Stomach (tissue), 9 donors: ENCODE data around the gene CPSF7. TPM values are rescaled to one million over a fixed set of nuclear protein-coding genes. Genes with fewer than 3 reads are reported as not detected.
A peak's percentile ranks its signal among the peaks of the same experiment; 100 is the strongest.

Source experiments
- DNase-seq, 2 donors: peaks; one replicate each; pipeline versions ENCODE4 v3.0.0 to v3.0.0-alpha.2; 2013 to 2019
- H3K27ac ChIP-seq, 5 donors: fragments of 200-600 bp in 4 of 5; sonication (generic) in 4 of 5; one replicate each; pipeline ENCODE4 v1.5.1; 2013 to 2019; ENCODE audit warnings: mild to moderate bottlenecking in 1 of 5, moderate library complexity in 1 of 5
- H3K27me3 ChIP-seq, 3 donors: fragments of 200-600 bp; sonication (generic); one replicate each; pipeline ENCODE4 v1.5.1; 2017 to 2019; ENCODE audit warnings: mixed run types in 1 of 3
- H3K36me3 ChIP-seq, 4 donors: fragments of 200-600 bp; sonication (generic); 1 replicate in 3 of 4; 2 replicates in 1 of 4; pipeline ENCODE4 v1.5.1; 2016 to 2019
- H3K4me1 ChIP-seq, 4 donors: fragments of 200-600 bp; sonication (generic); one replicate each; pipeline ENCODE4 v1.5.1; 2016 to 2019
- H3K4me3 ChIP-seq, 4 donors: fragments of 200-600 bp; sonication (generic) in 3 of 4; one replicate each; pipeline ENCODE4 v1.5.1; 2016 to 2019; ENCODE audit warnings: mild to moderate bottlenecking in 1 of 4
- H3K9me3 ChIP-seq, 4 donors: fragments of 200-600 bp; sonication (generic); one replicate each; pipeline ENCODE4 v1.5.1; 2016 to 2019
- CTCF ChIP-seq, 7 experiments: fragments of 450-650 bp in 4 of 7; fragments of 200-600 bp in 3 of 7; sonication (generic) in 3 of 7; IDR thresholded peaks; one replicate each; pipeline ENCODE4 v1.5.1; 2016 to 2019; ENCODE audit warnings: antibody characterized with exemption in 7 of 7, control low read depth in 2 of 7, mild to moderate bottlenecking in 1 of 7
- EP300 ChIP-seq: sonication (generic); formaldehyde crosslinking; IDR thresholded peaks from one replicate; pipeline ENCODE4 v1.6.1; 2017; ENCODE audit warnings: antibody characterized with exemption
- POLR2A ChIP-seq, 4 donors: fragments of 450-650 bp; IDR thresholded peaks; one replicate each; pipeline ENCODE4 v1.6.1; 2016; ENCODE audit warnings: antibody characterized with exemption in 4 of 4, control low read depth in 2 of 4, mild to moderate bottlenecking in 1 of 4, moderate library complexity in 1 of 4
- POLR2AphosphoS5 ChIP-seq, 3 donors: sonication (generic); formaldehyde crosslinking; IDR thresholded peaks; one replicate each; pipeline ENCODE4 v1.6.1; 2016; ENCODE audit warnings: antibody characterized with exemption in 3 of 3
- WGBS, 5 donors: extraction: QIAGEN DNeasy Blood & Tissue Kit in 3 of 5; methylation state at CpG; one replicate each; pipeline versions ENCODE4 v1.1.5 to v1.1.7; 2013 to 2018; 5-methylcytosine and 5-hydroxymethylcytosine counted together
- intact Hi-C: fragments of 100-400 bp; cut with DNase I; formaldehyde crosslinking; loops from one replicate; pipeline ENCODE4 v1.15.1; 2023; ENCODE audit warnings: low total_unique reads
- polyA plus RNA-seq, 3 donors: library from polyadenylated mRNA; stranded (reverse); fragments of 200-250 nt; gene quantifications; one replicate each; pipeline ENCODE4 v1.2.3, GENCODE V29; 2013
- total RNA-seq, 5 donors: library from RNA; depleted of rRNA; stranded (reverse); fragments of >200 nt; gene quantifications; one replicate each; pipeline versions ENCODE4 v1.1.0 to v1.2.3, GENCODE V29; 2014 to 2016
- donor health status: healthy with polysubstance abuse.
- donor health status: Bipolar disorder and iron deficiency.
- donor health status: healthy.

The CPSF7 gene
- total and polyA plus RNA-seq, 8 donors, result 21.7 to 249 (median 34.9) TPM

DNA sequence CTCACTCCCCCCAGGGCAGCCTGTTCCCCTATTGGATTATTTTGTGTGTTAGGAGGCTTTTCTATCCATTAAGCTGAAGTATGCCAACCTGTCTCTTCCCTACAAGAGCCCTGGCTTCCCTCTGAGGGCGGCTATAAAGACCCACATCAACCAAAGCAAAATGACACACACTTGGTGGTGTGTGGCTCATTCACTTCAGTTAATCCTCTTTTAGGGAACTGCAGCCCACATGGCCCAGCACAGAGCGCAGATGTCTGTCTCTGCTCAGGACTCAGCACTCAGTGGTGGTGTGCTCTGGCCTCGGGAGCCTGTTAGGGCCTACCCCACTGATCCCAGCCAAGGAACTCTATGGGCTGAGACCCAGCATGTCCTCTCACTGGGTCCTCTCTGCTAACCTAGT is 46.6 kb upstream of the CPSF7 start:
- no peak for TF ChIP-seq POLR2A (IDR thresholded peaks at IDR 0.05)
- TF ChIP-seq EP300, result no peak
- TF ChIP-seq POLR2AphosphoS5 (IDR thresholded peaks at IDR 0.05), result no peak
- TF ChIP-seq CTCF (IDR thresholded peaks at IDR 0.05), result no peak
- Histone ChIP-seq H3K27me3 (peaks cover 0 to 24% (median 8%) of the 10 kb centered on the region in 3 donors), H3K36me3 (peaks cover 0 to 11% (median 4%) of the 10 kb centered on the region in 4 donors), H3K9me3 (no peaks in the 10 kb centered on the region), H3K4me3 (no peak overlapping the region), H3K4me1 (peaks cover 9 to 35% (median 20%) of the 10 kb centered on the region in 4 donors), H3K27ac (peak overlapping the region in 3 of 5 donors; percentile 25 to 73 (median 27))
- intact Hi-C loops, result loop anchor here (5.0 kb wide), 2 partner anchors 41 to 161 kb away; no protein-coding TSS in a partner anchor
- no peak for DNase-seq
- WGBS, 5 donors, result 82 to 96% (median 92%) methylated on average over 3 of the region's 3 CpGs

DNA sequence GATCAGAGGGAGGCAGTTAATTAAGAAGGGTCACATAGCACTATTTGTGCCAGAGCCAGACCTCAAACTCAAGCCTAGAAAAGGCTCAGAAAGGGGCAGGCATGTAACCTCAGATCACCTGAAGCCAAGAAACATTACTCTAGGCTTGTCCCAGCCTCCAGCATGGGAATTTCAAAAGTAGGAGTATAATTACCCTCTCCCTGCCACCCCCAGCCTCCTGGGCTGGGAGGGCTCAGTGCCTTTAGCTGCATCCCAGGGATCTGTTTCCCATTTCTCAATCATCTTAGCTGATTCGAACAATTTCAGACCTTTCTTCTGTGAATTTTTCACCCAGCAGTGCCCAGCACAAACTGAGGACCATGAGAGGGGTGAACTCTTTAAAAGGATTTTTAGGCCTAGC is 45.7 kb upstream of the CPSF7 start:
- Histone ChIP-seq H3K36me3 (peaks cover 3 to 19% (median 12%) of the 10 kb centered on the region in 4 donors), H3K27me3 (peaks cover 0 to 17% (median 3%) of the 10 kb centered on the region in 3 donors), H3K9me3 (no peaks in the 10 kb centered on the region), H3K4me1 (peaks cover 9 to 30% (median 15%) of the 10 kb centered on the region in 4 donors), H3K27ac (peak overlapping the region in 2 of 5 donors; percentile 66 to 73), H3K4me3 (no peak overlapping the region)
- WGBS, 5 donors, result 78 to 100% (median 95%) methylated on average over 1 of the region's 1 CpG
- DNase-seq, result no peak
- no peak for TF ChIP-seq EP300
- no peak for TF ChIP-seq CTCF (IDR thresholded peaks at IDR 0.05)
- TF ChIP-seq POLR2AphosphoS5 (IDR thresholded peaks at IDR 0.05), result no peak
- no peak for TF ChIP-seq POLR2A (IDR thresholded peaks at IDR 0.05)
- intact Hi-C loops, result loop anchor here (5.0 kb wide), 2 partner anchors 42 to 162 kb away; no protein-coding TSS in a partner anchor

DNA sequence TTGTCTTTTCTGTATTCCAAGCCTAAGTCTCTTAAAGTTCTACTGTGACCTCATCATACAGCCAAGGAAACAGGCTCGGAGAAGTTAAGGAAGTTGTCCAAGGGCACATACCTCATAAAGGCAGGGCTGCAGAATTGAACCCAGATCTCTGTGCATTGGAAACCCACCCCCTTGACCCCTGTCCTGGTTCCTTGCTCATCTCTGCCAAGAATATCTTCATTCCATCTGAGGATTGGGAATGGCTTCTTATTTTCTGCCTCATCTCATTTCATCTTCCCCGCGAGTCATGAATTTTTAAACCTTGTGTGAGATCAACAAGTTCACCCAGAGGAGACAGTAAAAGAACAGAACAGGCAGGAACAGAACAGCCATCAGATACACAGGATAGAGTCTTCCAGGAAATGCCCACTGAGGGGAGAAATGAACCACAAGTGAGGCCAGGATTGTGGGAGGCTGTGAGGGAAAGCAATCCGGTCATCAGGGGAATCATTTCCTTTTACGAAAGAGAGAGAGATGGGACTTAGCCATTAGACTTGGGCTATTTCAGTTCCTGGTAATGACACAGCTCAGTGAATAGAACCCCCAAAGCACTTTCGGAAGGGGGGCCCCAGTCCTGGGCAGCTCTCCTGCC is 44.4 kb upstream of the CPSF7 start:
- WGBS, 5 donors, result 74 to 91% (median 86%) methylated on average over 6 of the region's 6 CpGs

More for the DNA sequence above, 44.4 kb upstream of the CPSF7 start:
- H3K36me3 ChIP-seq, result peaks cover 3 to 30% (median 20%) of the 10 kb centered on the region in 4 donors
- no peak overlapping the region for H3K4me3 ChIP-seq
- TF ChIP-seq POLR2AphosphoS5 (IDR thresholded peaks at IDR 0.05) (peak in 1 of 3 donors; percentile 15), CTCF (IDR thresholded peaks at IDR 0.05) (no peak)
- peak overlapping the region in 3 of 5 donors; percentile 66 to 73 (median 67) for H3K27ac ChIP-seq
- DNase-seq, result no peak
- H3K9me3 ChIP-seq, result no peaks in the 10 kb centered on the region
- peaks cover 0 to 17% (median 3%) of the 10 kb centered on the region in 3 donors for H3K27me3 ChIP-seq
- intact Hi-C loops, result no loop called here
- peaks cover 9 to 30% (median 15%) of the 10 kb centered on the region in 4 donors for H3K4me1 ChIP-seq
